GM03348 (cell line): ENCODE measurements around the gene COL9A2.
A peak's percentile ranks its signal among the peaks of the same experiment; 100 is the strongest.

Source experiments
- DNase-seq: peaks from one replicate; pipeline ENCODE4 v3.0.0; 2012; ENCODE audit warnings: low spot score

The COL9A2 gene

DNA sequence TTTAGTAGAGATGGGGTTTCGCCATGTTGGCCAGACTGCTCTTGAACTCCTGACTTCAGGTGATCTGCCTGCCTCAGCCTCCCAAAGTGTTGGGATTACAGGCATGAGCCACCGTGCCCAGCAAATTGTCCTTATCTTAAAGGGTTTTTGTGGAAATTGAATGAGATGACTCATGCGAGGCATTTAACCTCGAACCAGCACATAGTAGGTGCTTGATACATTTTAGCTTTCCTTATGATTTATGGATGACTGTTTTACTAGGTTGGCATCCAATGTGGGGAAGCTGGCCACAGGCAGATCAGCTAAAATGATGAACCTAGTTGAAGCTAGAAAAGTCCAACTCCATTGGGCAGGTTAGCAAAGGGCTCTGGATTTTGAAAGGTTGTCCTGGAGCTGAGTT lies 1.4 kb upstream of the COL9A2 start:
- no peak for DNase-seq

DNA sequence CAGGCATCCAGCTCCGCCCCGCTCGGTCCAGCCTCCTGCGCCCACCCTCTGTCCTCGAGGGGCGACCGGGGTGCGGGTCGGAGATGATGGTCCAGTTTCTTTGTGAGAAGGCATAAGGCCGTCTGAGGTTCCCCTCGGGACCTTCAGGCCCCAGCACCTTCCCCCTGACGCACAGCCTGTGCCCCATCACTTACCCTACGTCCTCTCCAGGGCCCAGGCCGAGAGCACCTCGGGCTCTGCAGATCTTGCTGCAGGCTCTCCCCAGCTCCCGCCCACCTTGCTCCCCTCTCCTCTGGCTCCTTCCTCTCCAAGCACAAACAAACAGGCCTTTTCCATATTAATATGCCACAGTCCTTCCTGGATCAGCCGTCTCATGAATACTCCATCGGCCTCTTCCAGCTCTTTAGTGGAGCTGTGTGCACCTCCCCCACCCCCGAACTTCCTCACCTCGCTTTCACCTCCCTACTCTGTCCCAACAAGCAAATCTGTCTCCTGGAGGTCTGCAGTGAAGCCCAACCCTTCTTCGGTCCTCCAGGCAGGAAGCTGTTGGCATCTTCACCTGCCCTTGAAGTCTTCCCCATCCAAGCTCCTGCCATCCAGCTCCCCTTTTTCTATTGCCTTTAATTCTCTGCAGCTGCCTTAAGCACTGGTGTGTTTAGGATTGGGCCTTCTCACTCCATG lies 448 bp upstream of the COL9A2 start:
- no peak for DNase-seq

DNA sequence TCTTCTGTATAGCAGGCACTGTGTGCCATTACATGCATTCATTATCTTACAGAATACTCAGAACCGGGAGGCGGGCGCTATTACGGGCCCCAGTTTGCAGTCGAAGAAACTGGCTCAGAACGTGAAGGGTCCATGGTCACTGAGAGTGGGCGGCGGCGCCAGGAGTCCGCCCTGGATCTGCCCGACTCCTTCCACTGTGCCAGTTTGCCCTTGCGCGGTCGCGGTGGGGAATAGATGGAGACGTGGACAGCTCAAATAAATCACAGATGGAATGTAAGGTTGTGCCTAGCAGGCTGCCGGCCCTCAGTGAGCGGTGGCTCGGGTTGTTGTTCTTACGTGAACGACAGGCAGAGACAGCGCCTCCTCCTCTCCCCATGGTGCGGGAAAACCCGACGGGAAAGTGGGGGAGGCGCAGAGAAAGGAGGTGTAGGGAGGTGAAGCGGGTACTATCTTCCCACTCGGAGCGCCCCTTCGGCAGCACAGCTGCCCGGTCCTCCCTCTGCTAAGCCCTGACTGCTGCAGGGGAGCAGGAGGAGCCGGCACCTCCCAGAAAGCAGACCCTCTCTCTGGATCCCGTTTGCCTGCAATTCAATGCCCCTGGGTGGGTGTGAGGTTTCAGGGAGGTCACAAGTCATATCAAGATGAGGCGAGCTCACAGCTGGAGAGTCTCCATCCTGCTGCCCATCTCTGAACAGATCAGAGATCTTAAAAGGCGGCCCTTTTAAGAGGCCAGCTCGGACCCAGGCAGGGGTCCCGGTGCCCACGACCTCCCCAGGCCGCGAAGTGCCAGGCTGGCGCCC lies 1.1 kb downstream of the COL9A2 start:
- DNase-seq = no peak

GRCh38 chr1:40315239-40315794 lies 1.8 kb downstream of the COL9A2 start:
- peak; percentile 92 for DNase-seq

- no peak for DNase-seq
Observed at GRCh38 chr1:40314721-40315238, 2.3 kb downstream of the COL9A2 start.

- no peak for DNase-seq
Observed at GRCh38 chr1:40313958-40314720, 2.9 kb downstream of the COL9A2 start.

DNA sequence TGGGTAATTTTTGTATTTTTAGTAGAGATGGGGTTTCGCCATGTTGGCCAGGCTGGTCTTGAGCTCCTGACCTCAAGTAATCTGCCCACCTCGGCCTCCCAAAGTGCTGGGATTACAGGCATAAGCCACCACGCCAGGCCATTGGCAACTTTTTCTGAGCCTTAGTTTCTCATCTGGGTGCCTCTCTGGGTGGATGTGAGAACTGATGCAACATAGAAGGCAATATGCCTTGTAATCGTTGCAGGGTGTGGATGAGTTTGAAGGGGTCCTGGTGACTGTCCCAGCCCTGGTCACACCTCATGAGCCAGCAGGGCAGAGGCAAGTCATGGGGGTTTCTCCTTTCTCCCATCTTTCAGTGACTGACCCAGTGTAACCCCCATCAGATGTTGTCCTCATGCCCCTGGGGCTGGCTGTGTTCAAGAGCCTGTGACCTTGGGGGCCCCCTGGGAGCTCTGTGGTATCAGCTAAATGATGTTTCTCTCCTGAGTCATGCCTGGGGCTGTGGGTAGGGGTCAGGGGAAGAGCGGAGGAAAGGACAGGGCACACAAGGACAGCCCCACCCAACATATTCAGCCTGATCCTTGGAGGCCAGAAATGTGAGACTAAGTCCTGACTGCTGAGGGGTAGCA lies 3.6 kb downstream of the COL9A2 start:
- DNase-seq = no peak

DNA sequence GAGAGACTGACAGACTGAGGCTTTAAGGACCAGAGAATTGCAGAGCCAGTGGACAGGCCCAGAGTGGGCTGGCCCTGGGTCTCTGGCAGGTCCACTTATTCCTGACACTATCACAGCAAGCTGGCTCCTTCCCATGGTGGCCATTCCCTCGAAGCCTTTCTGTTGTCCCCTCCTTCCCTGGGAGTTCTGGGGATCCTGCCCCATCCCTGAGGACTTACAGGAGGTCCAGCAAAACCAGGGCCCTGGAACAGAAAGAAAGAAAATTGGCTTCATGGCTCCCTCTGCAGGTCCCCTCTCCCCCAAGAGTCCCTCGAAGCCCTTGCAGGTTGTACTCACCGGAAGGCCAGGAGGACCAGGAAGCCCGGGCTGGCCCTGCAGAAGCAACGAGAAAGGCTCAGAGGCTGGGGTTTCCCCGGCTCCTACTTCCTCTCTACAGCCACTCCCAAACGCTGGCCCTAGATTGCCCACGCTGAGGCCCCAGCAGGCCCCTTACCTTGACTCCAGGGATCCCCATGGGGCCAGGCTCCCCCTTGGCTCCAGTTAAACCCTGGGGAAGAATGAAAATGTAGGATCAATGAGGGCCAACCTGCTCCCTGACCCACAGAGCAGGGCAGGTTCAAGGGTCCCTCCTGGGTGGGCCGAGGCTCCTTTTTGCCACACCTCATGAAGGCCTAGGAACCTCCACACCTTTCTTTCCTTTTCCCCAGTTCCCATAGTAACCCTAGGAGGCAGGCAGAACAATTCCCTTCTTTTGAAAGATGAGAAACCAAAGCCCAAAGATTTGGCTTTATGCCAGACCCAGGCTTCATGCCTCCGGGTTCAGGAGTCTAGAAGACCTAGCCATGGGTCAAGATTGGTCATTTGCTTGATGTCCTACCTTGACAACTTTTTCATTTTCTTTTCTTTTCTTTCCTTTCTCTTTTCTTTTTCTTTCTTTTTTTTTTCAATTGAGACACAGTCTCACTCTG lies 4.6 kb downstream of the COL9A2 start:
- no peak for DNase-seq

GRCh38 chr1:40311692-40312091 lies 5.4 kb downstream of the COL9A2 start:
- DNase-seq = no peak

DNA sequence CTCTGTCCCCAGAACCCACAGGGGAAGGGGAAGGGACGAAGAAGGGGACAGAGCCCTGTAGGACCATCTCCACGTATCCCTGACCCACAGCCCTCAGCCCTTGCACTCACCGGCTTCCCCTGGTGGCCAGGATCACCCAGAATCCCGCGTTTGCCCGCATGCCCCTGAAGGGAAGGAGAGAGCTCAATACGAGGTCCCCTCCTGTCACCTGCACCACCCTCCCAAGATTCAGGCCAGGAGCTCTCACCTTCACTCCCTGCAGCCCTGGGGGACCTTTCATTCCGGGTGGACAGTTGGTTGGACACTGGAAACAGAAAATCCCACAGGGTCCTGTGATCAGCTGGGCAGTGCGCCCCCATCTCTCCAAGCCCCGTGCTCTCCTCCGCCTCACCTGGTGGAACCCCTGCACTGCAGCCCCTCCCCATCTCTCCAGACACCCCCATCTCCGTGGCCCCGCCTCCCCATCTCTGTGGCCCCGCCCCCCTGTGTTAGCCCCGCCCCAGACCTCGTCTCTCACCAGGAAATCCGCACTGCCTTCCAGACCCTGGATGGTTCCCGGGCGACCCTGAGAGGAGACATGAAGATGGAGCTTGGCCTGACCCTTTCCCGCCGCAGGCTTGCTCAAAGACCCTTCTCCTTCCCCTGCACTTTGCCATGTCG lies 6.0 kb downstream of the COL9A2 start:
- no peak for DNase-seq

- no peak for DNase-seq
Observed at GRCh38 chr1:40310129-40310461, 7.0 kb downstream of the COL9A2 start.

DNA sequence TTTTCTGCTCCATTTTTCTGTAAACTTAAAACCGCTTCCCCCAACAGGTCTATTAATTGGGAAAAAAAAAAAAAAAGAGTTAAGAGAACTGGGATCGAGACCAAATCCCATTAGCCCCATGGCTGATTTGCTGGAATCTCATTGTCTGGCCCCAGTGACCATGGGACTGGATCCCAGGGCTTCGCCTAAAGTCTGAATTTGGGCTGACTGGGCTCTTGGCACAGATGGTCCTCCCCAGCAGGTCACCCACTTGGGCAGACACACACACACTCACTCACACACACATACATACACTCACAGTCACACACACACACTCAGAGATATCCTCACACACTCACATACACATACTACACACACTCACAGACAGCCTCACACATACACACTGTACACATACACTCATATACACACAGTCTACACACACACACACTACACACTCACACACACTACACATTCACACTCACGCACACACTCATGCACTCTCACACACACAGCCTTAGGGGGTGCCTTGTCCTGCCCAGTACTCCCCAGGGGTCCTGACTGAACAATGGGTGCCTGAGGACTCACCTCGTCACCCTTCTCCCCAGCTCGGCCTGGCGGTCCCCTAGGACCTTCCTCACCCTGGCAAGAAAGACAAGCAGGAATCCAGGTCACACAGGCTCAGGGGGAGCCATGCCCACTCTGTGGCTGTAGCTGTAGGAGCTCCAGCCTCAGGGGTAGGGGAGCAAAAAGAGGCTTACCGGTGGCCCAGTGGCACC lies 7.5 kb downstream of the COL9A2 start:
- DNase-seq = no peak

- DNase-seq = no peak
Observed at GRCh38 chr1:40308036-40308727, 8.9 kb downstream of the COL9A2 start.

GRCh38 chr1:40307186-40307585 lies 9.9 kb downstream of the COL9A2 start:
- no peak for DNase-seq

GRCh38 chr1:40306296-40306695 lies 10.8 kb downstream of the COL9A2 start:
- no peak for DNase-seq

- no peak for DNase-seq
Observed at GRCh38 chr1:40305871-40306270, 11.2 kb downstream of the COL9A2 start.

GRCh38 chr1:40305451-40305850 lies 11.6 kb downstream of the COL9A2 start:
- DNase-seq = no peak

GRCh38 chr1:40303790-40304189 lies 13.3 kb downstream of the COL9A2 start:
- DNase-seq = no peak
